Measurements from ENCODE around the gene LIM2. TPM values are rescaled to one million over a fixed set of nuclear protein-coding genes. Genes with fewer than 3 reads are reported as not detected.

The LIM2 gene
- total RNA-seq, 1 experiment from 2014 or later = not detected

DNA sequence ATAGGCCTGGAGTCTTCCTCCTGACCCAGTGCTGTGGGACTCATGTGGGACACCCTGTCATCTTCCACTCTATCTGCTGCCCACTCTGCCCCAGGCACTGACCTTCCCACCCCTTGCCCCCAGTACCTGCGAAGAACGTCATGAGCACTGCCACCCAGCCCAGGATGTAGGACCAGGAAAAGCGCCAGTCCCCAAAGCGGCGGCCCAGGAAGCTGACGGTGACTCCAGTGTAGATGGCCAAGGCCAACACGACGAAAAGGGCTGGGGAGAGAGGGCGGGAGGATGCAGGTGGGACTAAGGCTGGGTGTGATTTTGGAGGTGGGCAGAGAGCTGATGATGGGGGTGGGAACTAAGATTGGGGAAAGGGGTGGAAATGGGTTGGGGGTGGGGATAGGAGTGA is 7.4 kb downstream of the LIM2 start:
- H3K36me3 ChIP-seq (ENCODE audit: low read depth) = no peaks in the 10 kb centered on the region
- H3K4me2 ChIP-seq = no peak overlapping the region
- ChIA-PET CTCF (no interaction called here), POLR2A (ENCODE audit: unreplicated experiment) (no interaction called here)
- H3K27ac ChIP-seq = no peak overlapping the region
- H4K20me1 ChIP-seq (ENCODE audit: insufficient read depth) = no peaks in the 10 kb centered on the region
- H3K9me2 ChIP-seq (ENCODE audit: insufficient read depth) = no peaks in the 10 kb centered on the region
- no peaks in the 10 kb centered on the region for H3K4me1 ChIP-seq (replicated peaks; ENCODE audit: insufficient read depth)
- H3K79me2 ChIP-seq (ENCODE audit: low read depth) = no peaks in the 10 kb centered on the region
- no peaks in the 10 kb centered on the region for H3K27me3 ChIP-seq (ENCODE audit: insufficient read depth, low read depth)
- H3K9me3 ChIP-seq (ENCODE audit: insufficient read depth, low read depth) = no peaks in the 10 kb centered on the region
- no peak for DNase-seq
- intact Hi-C loops (cut with micrococcal nuclease; ENCODE audit: unreplicated experiment) = no loop called here
- TF ChIP-seq EZH2 (IDR thresholded peaks at IDR 0.05; ENCODE audit: low read depth) = no peak
- TF ChIP-seq, protein P1, sequence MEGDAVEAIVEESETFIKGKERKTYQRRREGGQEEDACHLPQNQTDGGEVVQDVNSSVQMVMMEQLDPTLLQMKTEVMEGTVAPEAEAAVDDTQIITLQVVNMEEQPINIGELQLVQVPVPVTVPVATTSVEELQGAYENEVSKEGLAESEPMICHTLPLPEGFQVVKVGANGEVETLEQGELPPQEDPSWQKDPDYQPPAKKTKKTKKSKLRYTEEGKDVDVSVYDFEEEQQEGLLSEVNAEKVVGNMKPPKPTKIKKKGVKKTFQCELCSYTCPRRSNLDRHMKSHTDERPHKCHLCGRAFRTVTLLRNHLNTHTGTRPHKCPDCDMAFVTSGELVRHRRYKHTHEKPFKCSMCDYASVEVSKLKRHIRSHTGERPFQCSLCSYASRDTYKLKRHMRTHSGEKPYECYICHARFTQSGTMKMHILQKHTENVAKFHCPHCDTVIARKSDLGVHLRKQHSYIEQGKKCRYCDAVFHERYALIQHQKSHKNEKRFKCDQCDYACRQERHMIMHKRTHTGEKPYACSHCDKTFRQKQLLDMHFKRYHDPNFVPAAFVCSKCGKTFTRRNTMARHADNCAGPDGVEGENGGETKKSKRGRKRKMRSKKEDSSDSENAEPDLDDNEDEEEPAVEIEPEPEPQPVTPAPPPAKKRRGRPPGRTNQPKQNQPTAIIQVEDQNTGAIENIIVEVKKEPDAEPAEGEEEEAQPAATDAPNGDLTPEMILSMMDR (conservative IDR thresholded peaks at IDR 0.05) = no peak
- BruUV-seq (replicated peaks) = no TSS peak
- no peak overlapping the region for H3K4me3 ChIP-seq
- H3F3A ChIP-seq (ENCODE audit: insufficient read depth, low read depth) = no peaks in the 10 kb centered on the region
- H2AFZ ChIP-seq = no peak overlapping the region

DNA sequence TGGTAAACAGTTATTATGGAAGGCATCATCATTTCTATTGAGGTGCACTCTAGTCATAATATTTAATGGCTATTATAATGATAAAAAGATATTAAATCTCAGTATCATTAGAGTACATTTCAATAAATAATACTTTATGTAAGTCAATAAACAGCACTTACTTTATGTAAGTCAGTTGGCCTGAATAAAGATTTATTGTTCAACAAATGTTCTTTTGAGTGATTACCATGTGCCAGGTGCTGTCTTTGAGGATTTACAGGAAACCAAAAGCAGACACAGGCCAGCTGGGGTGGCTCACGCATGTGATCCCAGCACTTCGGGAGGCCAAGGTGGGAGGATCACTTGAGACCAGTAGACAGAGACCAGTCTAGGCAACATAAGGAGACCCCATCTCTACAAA is 10.4 kb downstream of the LIM2 start:
- no TSS peak for BruUV-seq (replicated peaks)
- intact Hi-C loops (cut with micrococcal nuclease; ENCODE audit: unreplicated experiment) = no loop called here
- Histone ChIP-seq H3K9me2 (ENCODE audit: insufficient read depth) (no peaks in the 10 kb centered on the region), H3K4me1 (replicated peaks; ENCODE audit: insufficient read depth) (no peaks in the 10 kb centered on the region), H3F3A (ENCODE audit: insufficient read depth, low read depth) (no peaks in the 10 kb centered on the region), H4K20me1 (ENCODE audit: insufficient read depth) (no peaks in the 10 kb centered on the region), H3K4me3 (no peak overlapping the region), H3K79me2 (ENCODE audit: low read depth) (no peaks in the 10 kb centered on the region), H3K9me3 (ENCODE audit: insufficient read depth, low read depth) (no peaks in the 10 kb centered on the region), H3K27me3 (ENCODE audit: insufficient read depth, low read depth) (peaks cover 18% of the 10 kb centered on the region), H2AFZ (no peak overlapping the region), H3K27ac (no peak overlapping the region), H3K4me2 (no peak overlapping the region), H3K36me3 (ENCODE audit: low read depth) (no peaks in the 10 kb centered on the region)
- no peak for TF ChIP-seq EZH2 (IDR thresholded peaks at IDR 0.05; ENCODE audit: low read depth)
- TF ChIP-seq, protein P1 (conservative IDR thresholded peaks at IDR 0.05) = no peak
- CTCF ChIA-PET = no interaction called here
- POLR2A ChIA-PET (ENCODE audit: unreplicated experiment) = no interaction called here
- DNase-seq = no peak

DNA sequence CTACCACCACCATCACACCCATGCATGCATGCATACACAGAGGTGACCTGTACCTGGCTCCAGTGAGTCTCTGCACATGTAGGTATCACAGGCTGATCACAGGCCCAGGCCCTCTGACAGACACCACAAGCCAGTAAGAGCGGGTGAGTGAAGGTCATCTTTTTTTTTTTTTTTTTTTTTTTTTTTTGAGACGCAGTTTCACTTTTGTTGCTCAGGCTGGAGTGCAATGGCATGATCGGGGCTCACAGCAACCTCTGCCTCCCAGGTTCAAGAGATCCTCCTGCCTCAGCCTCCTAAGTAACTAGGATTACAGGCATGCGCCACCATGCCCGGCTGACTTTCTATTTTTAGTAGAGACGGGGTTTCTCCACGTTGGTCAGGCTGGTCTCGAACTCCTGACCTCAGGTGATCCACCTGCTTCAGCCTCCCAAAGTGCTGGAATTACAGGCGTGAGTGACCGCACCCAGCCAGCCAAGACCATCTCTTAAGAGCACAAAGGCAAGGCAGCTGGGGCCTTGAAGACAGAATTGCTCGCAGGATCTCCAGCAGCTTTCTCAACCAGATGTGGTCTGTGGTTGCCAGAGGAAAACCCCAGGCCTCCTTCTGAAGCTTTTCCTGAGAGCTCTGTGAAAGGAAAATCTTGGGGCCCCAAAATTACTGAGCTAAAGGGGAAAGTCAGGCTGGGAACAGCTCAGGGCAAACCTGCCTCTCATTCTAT is 12.1 kb downstream of the LIM2 start:
- CTCF ChIA-PET = no interaction called here
- H3K36me3 ChIP-seq (ENCODE audit: low read depth) = no peaks in the 10 kb centered on the region
- no peak overlapping the region for H3K4me2 ChIP-seq
- H3F3A ChIP-seq (ENCODE audit: insufficient read depth, low read depth) = no peaks in the 10 kb centered on the region
- intact Hi-C loops (cut with micrococcal nuclease; ENCODE audit: unreplicated experiment) = no loop called here
- no peaks in the 10 kb centered on the region for H3K9me2 ChIP-seq (ENCODE audit: insufficient read depth)
- H3K27me3 ChIP-seq (ENCODE audit: insufficient read depth, low read depth) = peaks cover 35% of the 10 kb centered on the region
- H3K27ac ChIP-seq = no peak overlapping the region
- no peak overlapping the region for H3K4me3 ChIP-seq
- no peak for DNase-seq
- H3K79me2 ChIP-seq (ENCODE audit: low read depth) = no peaks in the 10 kb centered on the region
- TF ChIP-seq, protein P1 (conservative IDR thresholded peaks at IDR 0.05) = no peak
- no peak for TF ChIP-seq EZH2 (IDR thresholded peaks at IDR 0.05; ENCODE audit: low read depth)
- H4K20me1 ChIP-seq (ENCODE audit: insufficient read depth) = no peaks in the 10 kb centered on the region
- H2AFZ ChIP-seq = no peak overlapping the region
- POLR2A ChIA-PET (ENCODE audit: unreplicated experiment) = no interaction called here
- no peaks in the 10 kb centered on the region for H3K9me3 ChIP-seq (ENCODE audit: insufficient read depth, low read depth)
- no TSS peak for BruUV-seq (replicated peaks)
- H3K4me1 ChIP-seq (replicated peaks; ENCODE audit: insufficient read depth) = no peaks in the 10 kb centered on the region

All from PC-9 (cell line).